ENCODE measurements around the gene ESYT2. TPM values are rescaled to one million over a fixed set of nuclear protein-coding genes. Genes with fewer than 3 reads are reported as not detected.

ESYT2 gene
- total and polyA plus RNA-seq, 9 of the 15 experiments (the other 6 are each of a cell fraction or from before 2014, with no cell fraction given), result 5.8 to 86.9 (median 64.7) TPM

GRCh38 chr7:158740013-158740656, 89.2 kb downstream of the ESYT2 start (continued):
- TF ChIP-seq, protein P1, sequence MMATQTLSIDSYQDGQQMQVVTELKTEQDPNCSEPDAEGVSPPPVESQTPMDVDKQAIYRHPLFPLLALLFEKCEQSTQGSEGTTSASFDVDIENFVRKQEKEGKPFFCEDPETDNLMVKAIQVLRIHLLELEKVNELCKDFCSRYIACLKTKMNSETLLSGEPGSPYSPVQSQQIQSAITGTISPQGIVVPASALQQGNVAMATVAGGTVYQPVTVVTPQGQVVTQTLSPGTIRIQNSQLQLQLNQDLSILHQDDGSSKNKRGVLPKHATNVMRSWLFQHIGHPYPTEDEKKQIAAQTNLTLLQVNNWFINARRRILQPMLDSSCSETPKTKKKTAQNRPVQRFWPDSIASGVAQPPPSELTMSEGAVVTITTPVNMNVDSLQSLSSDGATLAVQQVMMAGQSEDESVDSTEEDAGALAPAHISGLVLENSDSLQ (IDR thresholded peaks at IDR 0.05), result 0 out of 2 replicates have a peak, but pooled peaks have one; percentile 22
- no peak for TF ChIP-seq RBFOX2 (IDR thresholded peaks at IDR 0.05; ENCODE audit: low read depth, low read length)
- no peak for TF ChIP-seq ARHGAP35 (IDR thresholded peaks at IDR 0.05; ENCODE audit: partially characterized antibody)
- no peak for TF ChIP-seq TBL1XR1 (IDR thresholded peaks at IDR 0.05; ENCODE audit: low read length in 2 of 2)
- TF ChIP-seq OTX1 (CRISPR knock-in tag; IDR thresholded peaks at IDR 0.05), result no peak
- no peak for TF ChIP-seq ADNP (tag; IDR thresholded peaks at IDR 0.05)
- TF ChIP-seq MCM3 (IDR thresholded peaks at IDR 0.05), result no peak
- TF ChIP-seq, protein P2, sequence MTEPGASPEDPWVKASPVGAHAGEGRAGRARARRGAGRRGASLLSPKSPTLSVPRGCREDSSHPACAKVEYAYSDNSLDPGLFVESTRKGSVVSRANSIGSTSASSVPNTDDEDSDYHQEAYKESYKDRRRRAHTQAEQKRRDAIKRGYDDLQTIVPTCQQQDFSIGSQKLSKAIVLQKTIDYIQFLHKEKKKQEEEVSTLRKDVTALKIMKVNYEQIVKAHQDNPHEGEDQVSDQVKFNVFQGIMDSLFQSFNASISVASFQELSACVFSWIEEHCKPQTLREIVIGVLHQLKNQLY (CRISPR knock-in tag; conservative IDR thresholded peaks at IDR 0.05), result no peak
- TF ChIP-seq MXI1 (IDR thresholded peaks at IDR 0.05; ENCODE audit: low read depth, low read length), result no peak
- no peak for TF ChIP-seq DIDO1 (tag; IDR thresholded peaks at IDR 0.05; ENCODE audit: low read depth)
- no peak for TF ChIP-seq DACH1 (IDR thresholded peaks at IDR 0.05; ENCODE audit: partially characterized antibody)
- TF ChIP-seq MAFF (IDR thresholded peaks at IDR 0.05; ENCODE audit: low read length), result 0 out of 2 replicates have a peak, but pooled peaks have one; percentile 8
- peak; percentile 82 for TF ChIP-seq MGA (IDR thresholded peaks at IDR 0.05)

Data from K562 (cell line).